GM19463 (cell line): ENCODE results near the gene ZBTB38.

ENCODE experiments used
- ATAC-seq: cut with Tn5 transposase; IDR thresholded peaks from one replicate; pipeline ENCODE4 v1.9.1; 2021; ENCODE audit warnings: mild to moderate bottlenecking, moderate library complexity; ENCODE audit not compliant: unreplicated experiment

ZBTB38 gene, protein sequence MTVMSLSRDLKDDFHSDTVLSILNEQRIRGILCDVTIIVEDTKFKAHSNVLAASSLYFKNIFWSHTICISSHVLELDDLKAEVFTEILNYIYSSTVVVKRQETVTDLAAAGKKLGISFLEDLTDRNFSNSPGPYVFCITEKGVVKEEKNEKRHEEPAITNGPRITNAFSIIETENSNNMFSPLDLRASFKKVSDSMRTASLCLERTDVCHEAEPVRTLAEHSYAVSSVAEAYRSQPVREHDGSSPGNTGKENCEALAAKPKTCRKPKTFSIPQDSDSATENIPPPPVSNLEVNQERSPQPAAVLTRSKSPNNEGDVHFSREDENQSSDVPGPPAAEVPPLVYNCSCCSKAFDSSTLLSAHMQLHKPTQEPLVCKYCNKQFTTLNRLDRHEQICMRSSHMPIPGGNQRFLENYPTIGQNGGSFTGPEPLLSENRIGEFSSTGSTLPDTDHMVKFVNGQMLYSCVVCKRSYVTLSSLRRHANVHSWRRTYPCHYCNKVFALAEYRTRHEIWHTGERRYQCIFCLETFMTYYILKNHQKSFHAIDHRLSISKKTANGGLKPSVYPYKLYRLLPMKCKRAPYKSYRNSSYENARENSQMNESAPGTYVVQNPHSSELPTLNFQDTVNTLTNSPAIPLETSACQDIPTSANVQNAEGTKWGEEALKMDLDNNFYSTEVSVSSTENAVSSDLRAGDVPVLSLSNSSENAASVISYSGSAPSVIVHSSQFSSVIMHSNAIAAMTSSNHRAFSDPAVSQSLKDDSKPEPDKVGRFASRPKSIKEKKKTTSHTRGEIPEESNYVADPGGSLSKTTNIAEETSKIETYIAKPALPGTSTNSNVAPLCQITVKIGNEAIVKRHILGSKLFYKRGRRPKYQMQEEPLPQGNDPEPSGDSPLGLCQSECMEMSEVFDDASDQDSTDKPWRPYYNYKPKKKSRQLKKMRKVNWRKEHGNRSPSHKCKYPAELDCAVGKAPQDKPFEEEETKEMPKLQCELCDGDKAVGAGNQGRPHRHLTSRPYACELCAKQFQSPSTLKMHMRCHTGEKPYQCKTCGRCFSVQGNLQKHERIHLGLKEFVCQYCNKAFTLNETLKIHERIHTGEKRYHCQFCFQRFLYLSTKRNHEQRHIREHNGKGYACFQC (N-terminal part only)

DNA sequence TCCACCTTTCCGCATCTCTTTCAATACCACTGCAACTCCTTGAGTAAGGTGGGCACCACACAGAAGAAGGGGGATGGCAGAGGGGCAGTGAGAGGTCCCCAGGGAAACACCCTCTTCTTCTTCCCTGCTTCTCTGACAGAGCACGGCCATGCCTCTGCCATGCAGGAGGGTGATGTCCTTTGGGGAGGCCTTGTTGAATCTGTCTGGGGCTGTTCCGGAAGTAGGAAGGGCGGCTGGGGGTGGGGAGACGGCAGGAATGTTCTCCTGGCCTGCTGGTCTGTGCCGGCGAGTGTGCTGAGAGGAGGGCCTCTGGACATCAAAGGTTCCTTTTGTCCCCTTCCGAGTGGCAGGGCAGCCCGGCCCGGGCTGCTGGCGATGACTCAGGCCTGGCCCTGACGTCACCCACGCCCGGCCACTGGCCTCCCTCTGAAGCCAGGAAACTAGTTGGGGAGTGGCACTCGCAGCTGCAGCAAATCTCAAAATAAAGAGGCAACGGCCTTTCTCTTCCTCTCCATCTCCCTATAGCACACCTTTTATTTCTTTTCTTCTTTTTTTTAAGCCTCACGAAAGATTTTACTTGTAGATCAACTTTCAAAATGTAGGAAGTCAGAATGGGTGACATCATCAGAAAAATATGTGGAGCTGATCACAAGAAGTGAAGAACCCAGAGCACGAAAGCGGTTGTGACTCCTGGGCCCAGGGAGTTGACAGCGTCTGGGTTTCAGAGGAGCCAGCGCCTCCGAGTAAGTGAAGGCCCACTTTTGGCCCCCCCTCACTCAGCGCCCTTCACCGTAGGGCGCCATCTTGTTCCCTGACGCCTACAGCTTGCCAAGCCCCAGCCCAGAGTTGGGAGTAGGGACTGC lies at the start of gene ZBTB38:
ZBTB38 (plus strand) TSS at position 443 of the 863 bp plus-strand sequence. CDS start 73,885 bp downstream, outside the sequence.
- no peak for ATAC-seq

DNA sequence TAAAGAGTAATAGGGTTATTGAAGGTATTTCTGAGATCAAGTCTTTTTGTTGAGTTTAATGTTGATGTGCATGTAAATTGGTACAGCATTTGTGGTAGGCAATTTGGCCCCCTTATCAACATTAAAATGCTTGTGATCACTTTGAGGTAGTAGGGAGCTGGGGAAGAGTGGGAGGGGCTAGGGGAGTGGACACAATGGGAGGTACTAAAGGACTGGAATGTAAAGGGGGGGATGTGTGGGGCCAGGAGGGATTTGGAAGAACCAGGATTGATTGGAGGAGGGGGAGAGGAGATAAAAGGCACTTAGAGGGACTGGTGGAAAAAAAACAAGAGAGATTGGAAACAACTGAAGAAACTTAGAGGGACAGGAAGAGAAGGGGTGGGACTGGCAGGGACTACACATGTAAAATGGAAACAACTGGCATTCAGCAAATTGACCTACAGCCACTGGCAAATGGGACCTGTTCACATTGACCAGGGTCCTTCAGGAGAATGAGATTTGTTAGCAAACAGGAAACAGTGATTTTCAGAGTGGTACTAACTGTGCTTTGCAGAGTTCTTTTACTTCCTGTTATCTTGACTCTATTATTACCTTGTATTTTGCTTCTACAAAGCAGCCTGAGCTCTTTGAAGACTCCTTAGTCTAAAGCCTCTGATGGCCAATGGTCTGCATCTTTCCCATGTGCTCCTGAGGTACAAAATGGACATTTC lies 47.8 kb upstream of the ZBTB38 start:
- no peak for ATAC-seq

DNA sequence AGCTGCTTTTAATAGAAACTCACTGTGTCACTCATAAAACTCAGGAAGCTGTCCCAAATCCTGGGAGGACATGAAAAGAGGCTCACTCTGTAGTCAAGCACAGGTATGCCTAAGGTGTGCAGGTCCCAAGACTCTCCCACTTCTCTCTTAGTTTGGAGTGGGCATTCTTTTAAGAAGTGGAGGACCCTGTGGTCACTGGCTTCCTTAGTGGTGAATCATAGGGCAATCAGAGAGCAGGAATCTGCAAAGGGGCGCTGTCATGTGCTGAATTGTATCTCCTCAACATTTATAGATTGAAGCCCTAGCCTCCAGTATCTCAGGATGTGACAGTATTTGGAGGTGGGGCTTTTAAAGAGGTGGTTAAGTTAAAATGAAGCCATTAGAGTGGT lies 47.2 kb upstream of the ZBTB38 start:
- ATAC-seq, result no peak

DNA sequence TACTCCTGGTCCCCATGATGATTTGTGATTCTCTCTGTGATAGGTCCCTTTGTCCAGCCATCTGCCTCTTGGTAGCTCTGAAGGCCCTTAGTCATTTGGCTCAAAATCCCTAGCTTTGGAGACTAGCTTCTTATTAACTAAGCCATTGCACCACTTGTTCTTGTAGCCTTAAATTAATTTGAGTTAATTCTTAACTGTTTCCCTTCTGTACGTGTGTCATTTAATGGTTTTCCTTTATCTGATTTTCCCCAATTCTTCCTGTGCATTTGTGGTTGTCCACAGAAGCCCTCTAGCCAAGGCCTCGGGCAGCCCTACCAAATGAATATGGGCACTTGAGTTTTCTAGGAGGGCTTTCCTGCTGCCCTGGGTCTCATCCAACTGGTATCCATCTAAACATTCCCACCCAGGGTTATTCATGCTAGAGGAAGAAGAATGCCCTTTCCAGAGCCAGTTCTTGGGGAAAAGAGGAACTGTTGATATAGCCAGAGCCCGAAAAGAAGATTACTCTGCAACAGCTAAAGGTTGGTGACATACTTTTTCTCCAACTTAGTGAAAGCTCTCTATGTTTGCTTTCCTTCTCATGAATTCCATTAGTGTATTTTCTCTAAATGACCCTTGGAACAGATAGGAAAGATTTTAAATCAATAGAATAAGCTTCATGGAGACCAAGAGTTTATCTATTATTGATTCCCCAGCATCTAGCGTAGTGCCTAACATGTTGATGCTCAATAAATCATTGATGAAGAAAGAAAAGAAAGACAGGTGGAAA lies 44.2 kb upstream of the ZBTB38 start:
- no peak for ATAC-seq

DNA sequence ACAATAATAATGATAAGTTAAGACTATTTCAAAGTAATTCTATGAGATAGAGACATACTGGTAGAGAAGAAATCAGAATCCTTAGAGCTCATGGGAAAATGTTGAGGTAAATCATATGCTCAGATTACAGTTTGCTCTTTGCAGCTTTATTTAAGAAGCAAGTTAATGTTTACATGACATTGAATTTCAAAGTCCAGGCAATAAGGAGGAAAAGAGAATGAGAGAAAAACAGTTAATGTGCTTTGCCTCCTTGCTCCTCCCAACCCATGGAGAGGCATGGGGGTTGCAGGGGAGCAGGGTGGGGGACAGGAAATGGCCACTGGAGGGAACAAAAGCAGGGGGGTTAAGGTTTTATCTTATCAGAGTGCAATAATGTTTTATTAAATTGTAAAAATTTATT lies 42.2 kb upstream of the ZBTB38 start:
- no peak for ATAC-seq

DNA sequence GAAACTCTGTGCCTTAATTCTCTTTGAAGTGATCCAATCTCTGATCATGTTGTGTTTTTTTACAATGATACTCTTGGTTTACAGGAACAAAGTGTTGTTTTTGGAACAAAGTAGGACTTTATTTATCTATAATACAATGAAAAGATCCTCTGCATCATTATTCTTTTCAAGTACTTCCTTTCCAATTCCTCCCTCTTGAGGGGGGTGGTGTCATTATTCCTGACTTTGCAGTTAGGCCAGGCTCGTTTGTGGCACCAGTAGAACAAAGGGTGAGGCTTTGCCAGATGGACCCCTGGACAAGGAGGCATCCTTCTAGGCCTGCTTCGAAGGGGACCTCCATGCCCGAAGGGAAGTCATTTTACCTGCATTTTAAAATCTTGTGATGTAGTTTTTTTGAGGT lies 41.7 kb upstream of the ZBTB38 start:
- ATAC-seq, result no peak

DNA sequence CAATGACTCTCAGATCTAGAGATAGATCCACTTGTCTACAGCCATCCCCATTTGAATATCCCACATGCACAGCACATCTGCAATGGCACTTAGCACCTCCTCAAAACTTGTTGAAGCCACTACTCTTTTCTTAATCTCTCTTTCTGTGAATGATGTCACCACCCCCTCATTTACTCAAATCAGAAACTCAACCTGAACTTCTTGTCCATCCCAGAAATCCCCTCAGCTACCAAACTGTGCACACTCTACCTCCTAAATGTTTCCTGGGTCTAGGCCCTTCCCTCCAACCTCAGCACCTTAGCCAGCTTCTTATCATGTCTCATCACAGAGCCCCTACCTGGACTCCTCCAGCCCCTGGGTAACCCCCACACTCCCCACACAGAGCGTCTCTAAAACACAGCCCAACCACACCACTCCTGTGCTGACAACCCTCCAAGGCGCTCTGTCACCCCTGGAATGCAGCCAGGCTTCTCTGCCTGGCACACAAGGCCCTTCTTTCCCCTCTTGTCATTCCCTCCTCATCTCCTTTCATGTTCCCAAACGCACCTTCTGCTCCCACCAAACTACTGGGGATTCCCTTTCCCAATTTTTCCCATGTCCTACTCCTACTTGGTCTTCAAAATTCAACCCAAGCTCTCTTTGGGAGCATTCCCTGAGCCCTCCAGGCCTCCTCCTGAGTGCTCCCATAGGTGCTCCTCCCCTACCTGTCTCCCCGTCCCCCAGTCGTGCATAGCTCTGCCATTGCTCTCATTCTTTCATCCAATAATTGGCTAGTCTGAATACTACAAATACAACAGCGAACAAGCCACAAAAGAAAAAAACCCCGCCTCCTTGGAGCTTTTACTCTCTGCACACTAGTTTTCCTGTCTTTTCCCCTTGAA lies 39.8 kb upstream of the ZBTB38 start:
- ATAC-seq, result peak; percentile 62

DNA sequence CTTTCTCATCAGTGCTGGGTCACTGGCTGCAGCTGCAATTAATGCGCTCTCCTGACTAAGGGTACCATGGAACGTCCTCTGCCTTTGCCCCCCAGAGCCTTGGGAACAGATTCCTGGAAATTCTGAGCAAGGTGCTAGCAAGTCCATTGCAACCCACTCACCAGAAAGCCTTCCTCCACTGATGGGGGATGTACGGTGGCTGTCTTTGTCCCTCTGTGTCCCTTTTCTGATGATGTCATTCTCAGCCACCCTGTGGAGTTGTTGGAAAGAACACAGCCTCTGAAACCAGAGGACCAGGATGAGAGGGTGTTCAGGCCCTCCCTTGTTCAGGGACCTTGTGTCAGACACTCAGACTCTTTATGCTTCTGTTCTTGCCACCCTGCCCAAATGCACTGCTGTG lies 38.1 kb upstream of the ZBTB38 start:
- ATAC-seq, result no peak

DNA sequence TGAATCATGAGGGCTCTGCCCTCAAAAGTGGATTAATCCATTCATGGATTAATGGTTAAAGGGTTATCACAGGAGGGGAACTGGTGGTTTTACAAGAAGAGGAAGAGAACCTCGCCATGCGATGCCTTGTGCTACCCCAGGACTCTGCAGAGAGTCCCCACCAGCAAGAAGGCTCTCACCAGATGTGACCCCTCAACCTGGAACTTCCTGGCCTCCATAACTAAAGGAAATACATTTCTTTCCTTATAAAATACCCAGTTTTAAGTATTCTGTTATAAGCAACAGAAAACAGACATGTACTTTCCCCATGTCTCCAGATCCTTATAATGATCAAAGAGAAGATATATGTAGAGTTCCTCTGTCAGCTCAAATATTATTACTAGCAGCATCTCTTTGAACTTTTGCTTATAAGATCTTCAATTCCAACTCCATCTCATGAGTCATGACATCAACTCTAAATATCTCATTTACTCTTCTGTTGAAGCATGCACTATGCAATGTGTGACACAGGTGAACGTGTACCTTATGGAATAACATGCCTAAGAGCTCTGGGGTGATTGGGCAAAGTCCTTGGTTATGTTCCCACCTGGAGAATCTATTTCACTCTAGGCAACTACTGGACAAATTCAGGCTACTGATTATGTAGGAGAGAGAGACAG lies 37.5 kb upstream of the ZBTB38 start:
- no peak for ATAC-seq

DNA sequence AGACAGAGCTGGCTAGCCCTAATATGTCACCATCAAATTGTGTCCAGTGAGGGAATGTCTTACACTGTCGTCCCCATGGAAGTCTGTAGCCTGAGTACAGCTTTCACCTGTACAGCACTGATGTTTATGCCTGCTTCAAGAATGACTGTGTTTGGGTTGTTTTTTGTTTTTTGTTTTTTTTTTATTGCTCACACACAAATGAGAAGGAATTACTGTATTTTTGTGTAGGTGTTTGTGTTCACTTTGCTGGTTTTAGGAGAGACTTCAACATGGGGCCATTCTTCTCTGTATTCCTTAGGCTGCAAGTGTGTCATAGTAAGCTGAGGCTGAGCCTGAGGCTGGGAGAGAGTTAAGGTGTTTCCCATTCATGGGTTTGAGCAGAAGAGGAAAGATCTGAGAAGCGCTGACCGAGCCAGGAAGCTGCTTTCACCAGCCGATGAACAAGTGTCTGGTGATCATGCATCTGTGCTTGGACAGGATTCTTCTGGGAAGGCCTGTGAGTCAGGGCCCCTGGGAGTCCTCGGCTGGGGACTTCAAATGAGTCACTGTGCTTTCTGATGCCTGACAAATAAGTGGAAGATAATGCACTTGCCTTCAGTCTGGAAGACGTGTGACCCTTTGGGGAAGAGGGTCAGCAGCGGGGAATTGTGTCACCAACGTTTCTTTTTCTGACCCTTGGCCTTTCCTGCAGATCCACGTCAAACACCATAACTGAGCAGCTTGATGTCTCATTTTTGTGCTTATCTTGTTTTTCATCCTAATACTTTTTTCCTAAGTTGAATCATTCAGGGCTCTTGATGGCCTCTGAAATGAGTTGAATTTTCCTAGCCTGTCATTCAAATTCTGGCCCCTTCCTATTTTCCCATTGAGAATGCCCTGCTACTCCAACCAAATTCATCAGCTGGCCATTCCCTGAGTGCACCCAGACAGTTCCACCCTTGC lies 36.7 kb upstream of the ZBTB38 start:
- peak; percentile 45 for ATAC-seq

DNA sequence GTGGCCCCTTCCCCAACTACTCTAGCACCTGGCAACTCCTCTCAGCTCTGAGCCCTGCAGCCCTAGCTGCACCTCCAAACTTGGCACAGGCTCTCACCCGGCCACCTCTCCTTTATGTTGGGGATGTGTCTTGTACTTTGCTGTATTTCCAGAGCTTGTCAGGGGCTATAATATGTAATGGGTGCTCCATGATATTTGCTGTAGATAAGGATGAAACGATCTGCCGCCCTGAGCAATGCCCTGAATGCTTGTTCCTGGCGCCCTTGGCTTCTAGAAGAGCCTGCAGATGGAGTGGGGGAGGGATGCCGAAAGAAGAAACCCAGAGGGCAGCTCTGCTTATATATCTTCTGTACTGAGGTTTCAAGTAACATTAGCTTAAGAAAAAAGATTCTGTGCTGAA lies 35.9 kb upstream of the ZBTB38 start:
- ATAC-seq, result no peak

DNA sequence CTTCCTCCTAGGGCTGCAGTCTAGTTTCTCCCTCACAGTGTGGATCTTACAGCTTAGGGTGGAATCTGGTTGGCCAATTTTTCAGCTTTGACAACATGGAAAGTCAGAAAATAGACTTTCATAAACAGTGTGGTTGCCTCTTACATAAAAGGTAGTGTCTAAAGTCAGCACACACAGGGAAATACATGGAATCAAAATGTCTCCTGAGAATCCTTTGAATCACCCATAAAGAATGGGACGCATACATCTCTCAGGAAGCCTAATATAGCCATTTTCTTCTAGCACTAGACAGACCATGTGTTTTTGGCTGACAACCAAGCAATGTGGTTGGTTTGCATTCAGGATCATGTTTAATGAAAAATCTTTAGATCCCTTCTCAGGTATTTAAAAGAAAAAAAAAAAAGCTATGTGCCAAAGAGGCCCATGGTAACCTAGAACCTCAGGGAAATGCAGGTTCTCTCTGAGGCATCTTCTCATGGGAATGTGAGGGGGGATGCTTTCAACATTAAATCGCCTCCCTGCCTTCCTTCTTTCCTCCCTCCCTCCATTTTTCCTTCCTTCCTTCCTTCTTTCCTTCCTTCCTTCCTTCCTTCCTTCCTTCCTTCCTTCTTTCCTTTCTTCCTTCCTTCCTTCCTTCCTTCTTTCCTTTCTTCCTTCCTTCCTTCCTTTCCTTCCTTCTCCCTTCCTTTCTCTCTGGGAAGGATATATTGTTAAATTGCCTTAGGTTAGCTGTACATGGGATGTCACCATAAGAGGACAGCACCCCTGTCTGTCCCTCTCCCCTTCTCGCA lies 34.3 kb upstream of the ZBTB38 start:
- ATAC-seq, result no peak

DNA sequence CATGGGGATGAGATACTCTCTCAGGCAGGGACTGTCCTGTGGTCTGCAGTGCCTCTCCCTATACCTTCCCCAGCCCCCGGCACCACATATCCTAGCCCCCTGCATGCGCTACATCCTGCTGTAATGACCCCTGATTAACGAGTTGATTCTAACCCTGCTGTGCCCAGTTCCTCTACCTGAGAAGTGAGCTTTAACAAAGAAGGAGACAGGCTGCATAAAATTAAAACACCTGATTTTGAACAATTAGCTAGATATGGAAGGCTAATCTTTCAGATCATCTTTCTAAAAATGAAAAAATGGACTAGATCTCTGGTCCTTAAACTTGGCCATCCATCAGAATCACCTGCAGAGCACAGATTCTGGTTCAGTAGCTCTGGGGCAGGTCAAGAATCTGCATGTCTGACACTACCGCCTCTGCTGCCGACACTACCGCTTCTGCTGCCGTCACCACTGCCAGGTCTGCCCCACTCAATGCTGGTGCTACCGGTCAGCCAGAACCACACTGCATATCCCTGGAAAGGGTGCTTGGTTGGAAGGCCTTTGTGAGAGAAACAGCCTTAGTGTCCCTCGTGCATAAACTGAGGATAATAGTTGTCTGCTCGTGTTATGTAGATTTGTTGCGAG lies 33.6 kb upstream of the ZBTB38 start:
- no peak for ATAC-seq

DNA sequence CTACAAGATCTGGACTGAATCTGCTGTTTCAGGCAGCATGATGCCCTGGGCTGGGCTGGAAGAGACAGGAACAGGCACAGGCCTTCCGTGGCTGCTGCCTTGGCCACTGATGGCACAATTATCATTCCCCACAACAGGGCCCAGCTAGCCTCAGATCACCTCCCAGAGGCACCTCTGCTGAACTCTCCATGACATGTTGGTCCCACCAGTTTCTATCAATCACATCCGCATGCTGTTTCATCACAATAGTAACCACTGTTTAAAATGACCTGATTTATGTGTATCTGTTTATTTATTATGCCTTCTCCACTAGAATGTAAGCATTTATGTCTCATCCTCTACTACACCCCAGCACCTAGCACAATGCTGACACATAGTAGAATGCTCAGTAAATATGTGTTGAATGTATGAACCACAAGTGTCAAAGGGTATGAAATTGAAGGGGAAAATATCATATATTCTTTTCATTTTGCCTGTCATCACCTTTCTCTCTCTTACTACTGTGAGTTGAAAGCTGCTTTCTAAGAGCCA lies 32.7 kb upstream of the ZBTB38 start:
- no peak for ATAC-seq
